ENCODE results near the gene KRT6A.
"Not testable (repeated sequence)": the region's sequence is repeated elsewhere in the genome, so short reads cannot be mapped to it uniquely, and the experiment has no call there.

KRT6A gene

DNA sequence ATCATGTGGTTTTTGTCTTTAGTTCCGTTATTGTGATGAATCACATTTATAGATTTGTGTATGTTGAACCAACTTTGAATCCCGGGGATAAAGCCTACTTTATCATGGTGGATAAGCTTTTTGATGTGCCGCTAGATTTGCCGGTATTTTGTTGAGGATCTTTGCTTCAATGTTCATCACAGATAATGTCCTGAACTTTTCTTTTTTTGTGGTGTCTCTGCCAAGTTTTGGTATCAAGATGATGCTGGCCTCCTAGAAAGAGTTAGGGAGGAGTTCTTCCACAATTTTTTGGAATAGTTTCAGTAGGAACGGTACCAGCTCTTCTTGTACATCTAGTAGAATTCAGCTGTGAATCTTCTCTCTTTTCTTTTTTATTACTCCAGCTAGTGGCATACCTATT is 34.2 kb downstream of the KRT6A start:
- no peak for DNase-seq (ENCODE audit: low spot score)

DNA sequence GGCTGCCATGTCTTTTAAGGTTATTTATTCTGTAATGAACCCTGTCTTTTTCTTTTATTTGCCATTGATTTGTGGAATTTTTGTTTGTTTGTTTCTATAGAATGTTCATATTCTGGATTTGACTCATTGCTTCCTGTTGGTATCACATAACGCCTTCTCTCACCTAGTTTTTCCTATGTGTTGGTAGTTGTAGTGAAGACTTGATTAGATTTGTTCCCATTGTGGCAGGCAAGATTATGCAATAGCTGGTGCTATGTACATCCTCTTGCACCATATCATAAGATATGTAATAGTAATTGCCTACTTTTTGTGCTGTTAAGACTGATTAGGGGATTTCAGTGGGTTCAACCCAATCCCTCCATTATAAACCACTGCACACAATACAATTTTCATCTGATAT is 37.2 kb downstream of the KRT6A start:
- DNase-seq (ENCODE audit: low spot score): no peak

DNA sequence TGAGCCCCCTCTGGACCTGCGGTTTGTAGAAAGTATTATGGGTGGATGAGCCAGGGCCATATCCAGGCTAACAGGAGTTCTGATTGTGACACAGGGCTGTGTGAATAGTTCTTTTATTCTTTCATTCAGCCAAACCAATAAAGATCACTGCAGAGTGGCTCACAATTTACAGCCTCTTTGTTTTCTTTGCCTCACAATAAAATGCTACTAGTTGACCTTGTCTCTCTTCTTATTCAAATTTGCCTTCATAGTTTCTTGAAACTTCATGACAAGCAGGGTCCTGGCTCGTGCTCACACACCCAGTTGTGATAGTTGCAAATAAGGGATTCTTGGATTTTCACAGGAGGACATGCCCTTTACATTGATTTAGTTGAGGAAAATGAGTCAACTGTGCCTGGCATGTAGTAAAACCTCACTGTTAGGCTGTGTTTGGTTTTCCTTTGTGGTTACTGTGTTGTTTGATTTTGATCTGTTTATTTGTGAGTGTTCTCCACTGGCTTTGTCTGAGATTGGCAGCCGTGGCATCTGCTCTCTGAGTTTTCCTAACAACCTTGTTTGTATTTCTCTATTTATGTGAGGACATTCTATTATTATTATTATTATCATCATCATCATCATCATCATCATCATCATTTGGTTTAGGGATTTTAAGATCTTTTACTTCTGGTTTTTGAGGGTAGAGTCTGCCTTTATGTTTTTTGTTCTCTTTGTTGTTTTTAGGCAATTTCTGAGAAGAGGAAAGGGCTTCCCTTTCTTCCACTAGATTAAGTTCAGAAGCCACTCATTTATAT is 38.5 kb downstream of the KRT6A start:
- peak; percentile 79 for DNase-seq (ENCODE audit: low spot score)

GRCh38 chr12:52452101-52452500 is 41.0 kb downstream of the KRT6A start, which contains the start of gene KRT6B:
Gene KRT6B (minus strand): TSS chr12:52452146. CDS start chr12:52452078, 68 bp downstream.
- DNase-seq (ENCODE audit: low spot score): peak; percentile 36

GRCh38 chr12:52448228-52448627 is 44.8 kb downstream of the KRT6A start:
- DNase-seq (ENCODE audit: low spot score): no peak

- not testable (repeated sequence) for DNase-seq (ENCODE audit: low spot score)
These were observed 45.9 kb downstream of the KRT6A start for GRCh38 chr12:52447196-52447595.

GRCh38 chr12:52446367-52447045 is 46.6 kb downstream of the KRT6A start:
- DNase-seq (ENCODE audit: low spot score): no peak

- DNase-seq (ENCODE audit: low spot score): no peak
These were observed 47.2 kb downstream of the KRT6A start for GRCh38 chr12:52445876-52446275.

- no peak for DNase-seq (ENCODE audit: low spot score)
These were observed 48.1 kb downstream of the KRT6A start for GRCh38 chr12:52444647-52445595.

GRCh38 chr12:52443966-52444365 is 49.1 kb downstream of the KRT6A start:
- DNase-seq (ENCODE audit: low spot score): no peak

DNA sequence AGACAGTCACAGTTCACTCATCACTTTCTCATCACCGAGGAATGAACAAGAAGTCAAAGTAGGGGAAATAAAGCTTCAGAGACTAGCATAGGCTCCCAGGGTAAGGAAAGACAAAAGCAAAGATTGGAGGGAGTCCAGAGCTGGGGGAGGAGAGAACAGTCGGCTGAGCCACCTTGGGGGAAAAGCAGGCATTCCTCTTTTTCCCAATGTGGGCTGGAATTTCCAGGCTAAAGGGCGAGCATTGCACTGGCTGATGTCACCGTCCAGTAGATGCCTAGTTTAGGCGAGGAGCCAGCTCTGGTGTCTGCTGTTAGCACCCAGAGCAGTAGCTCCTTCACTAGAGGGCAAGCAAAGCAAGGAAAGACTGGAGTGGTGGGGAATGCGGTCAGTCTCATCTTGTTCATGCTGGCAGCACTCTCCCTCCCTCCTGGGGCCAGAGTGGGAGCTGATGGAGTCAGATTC is 50.4 kb downstream of the KRT6A start:
- no peak for DNase-seq (ENCODE audit: low spot score)

GRCh38 chr12:52441320-52441911 is 51.6 kb downstream of the KRT6A start:
- DNase-seq (ENCODE audit: low spot score): no peak

DNA sequence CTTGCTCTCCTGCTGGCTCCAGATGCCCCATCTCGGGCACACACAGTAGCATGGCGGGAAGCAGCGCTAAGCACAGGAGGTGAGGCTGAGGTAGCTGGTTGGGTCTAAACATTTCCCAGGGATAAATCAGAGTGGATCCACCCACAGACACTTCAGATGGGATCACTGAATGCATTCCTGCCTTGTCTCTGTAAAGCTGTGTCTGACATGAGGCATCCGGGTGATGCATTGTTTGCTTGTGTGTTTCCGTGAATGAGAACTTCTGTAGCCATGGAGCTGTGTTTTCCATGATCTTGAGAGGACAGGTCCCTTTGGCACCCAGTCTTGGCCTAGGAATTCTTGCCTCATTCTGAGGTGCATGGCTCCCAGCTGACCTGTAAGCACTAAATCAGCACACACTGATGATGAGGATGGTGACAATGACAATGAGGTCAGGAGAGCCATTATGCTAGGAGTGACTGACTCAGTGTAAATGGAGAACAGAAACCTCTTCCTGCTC is 52.2 kb downstream of the KRT6A start:
- DNase-seq (ENCODE audit: low spot score): no peak

- no peak for DNase-seq (ENCODE audit: low spot score)
These were observed 53.2 kb downstream of the KRT6A start for GRCh38 chr12:52439845-52440244.

- DNase-seq (ENCODE audit: low spot score): no peak
These were observed 53.6 kb downstream of the KRT6A start for GRCh38 chr12:52439420-52439819.

DNA sequence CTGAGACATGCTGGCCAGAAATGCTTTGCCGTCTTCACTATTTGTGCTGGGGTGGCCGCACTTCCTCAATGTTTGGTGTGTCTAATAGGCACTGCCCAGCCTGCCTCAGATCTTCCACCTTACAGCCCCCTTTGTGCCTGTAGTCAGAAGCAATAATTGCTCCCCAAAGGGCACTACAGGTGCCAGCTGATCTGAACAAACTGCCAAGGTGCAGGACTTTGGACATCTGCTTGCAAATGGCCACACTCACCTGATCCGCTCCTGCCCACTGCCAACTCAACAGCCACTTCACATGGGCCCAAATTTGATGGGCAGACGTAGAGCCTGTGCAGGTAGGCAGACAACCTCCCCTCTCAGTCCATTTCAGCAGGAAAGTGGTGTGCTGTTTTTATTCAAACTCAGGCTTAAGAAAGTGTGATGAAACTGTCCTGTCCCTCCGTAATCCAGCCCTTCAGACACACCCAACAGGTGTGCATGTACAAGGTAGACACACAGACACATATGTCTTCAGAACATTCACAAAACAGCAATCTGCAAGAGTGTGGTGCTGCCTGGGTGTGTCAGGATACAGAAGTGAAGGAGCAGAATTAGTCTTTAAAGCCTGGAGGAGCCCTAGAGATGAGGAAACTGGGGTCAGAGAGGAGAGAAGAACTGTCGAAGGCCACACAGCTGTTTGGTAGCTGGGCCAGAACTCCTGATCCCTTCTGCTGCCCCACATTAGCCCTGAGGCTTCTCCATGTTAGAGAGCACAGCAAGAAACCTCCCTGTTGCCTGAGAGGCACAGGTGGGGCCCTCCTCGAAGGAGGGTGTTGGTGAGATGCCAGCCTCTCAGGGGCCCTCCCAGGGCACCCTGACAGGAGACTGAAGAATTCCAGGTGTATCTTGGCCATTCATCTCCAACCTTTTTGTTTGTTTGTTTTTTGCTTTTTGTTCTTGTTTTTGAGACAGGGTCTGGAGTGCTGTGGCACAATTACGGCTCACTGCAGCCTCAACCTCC is 54.5 kb downstream of the KRT6A start:
- no peak for DNase-seq (ENCODE audit: low spot score)

- DNase-seq (ENCODE audit: low spot score): no peak
These were observed 55.5 kb downstream of the KRT6A start for GRCh38 chr12:52437508-52437907.
